SK-N-MC (cell line): ENCODE results near the gene NPM1.
A peak's percentile ranks its signal among the peaks of the same experiment; 100 is the strongest.
"Not testable (repeated sequence)": the region's sequence is repeated elsewhere in the genome, so short reads cannot be mapped to it uniquely, and the experiment has no call there.

Experiments
- DNase-seq: peaks from one replicate; pipeline ENCODE4 v3.0.0-alpha.2; 2011; ENCODE audit warnings: low read depth, low spot score
- H3K27ac ChIP-seq: fragments of 200-600 bp; sonication (generic); 2 replicates; pipeline ENCODE4 v1.5.1; 2016; ENCODE audit warnings: mixed run types
- H3K36me3 ChIP-seq: fragments of 200-600 bp; sonication (generic); 2 replicates; pipeline ENCODE4 v1.6.1; 2017; ENCODE audit warnings: antibody characterized with exemption, low read length, mixed read lengths; ENCODE audit not compliant: insufficient read depth
- H3K4me3 ChIP-seq: fragments of 200-600 bp; sonication (generic); 2 replicates; pipeline ENCODE4 v1.5.1; 2016
- H3K9ac ChIP-seq: fragments of 200-600 bp; sonication (generic); 2 replicates; pipeline ENCODE4 v1.8.0; 2017; ENCODE audit warnings: mixed run types, mixed read lengths; ENCODE audit not compliant: insufficient read length
- H3K9me3 ChIP-seq: fragments of 200-600 bp; sonication (generic); 2 replicates; pipeline ENCODE4 v1.6.1; 2017; ENCODE audit warnings: low read depth, mild to moderate bottlenecking, antibody characterized with exemption, low read length, moderate library complexity, mixed read lengths
- EZH2 ChIP-seq: fragments of 200-600 bp; sonication (generic); IDR thresholded peaks from one replicate; pipeline ENCODE4 v1.6.1; 2017; ENCODE audit warnings: antibody characterized with exemption
- FOXP2 ChIP-seq: optimal IDR thresholded peaks from 2 replicates; pipeline ENCODE3; 2011; ENCODE audit warnings: mild to moderate bottlenecking, moderate library complexity; ENCODE audit not compliant: insufficient read depth; ENCODE audit errors: extremely low read length, control extremely low read depth
- POLR2AphosphoS5 ChIP-seq: IDR thresholded peaks from 2 replicates; pipeline ENCODE4 v1.6.1; 2012; ENCODE audit warnings: mild to moderate bottlenecking, low read depth, low read length, borderline replicate concordance

The NPM1 gene

DNA sequence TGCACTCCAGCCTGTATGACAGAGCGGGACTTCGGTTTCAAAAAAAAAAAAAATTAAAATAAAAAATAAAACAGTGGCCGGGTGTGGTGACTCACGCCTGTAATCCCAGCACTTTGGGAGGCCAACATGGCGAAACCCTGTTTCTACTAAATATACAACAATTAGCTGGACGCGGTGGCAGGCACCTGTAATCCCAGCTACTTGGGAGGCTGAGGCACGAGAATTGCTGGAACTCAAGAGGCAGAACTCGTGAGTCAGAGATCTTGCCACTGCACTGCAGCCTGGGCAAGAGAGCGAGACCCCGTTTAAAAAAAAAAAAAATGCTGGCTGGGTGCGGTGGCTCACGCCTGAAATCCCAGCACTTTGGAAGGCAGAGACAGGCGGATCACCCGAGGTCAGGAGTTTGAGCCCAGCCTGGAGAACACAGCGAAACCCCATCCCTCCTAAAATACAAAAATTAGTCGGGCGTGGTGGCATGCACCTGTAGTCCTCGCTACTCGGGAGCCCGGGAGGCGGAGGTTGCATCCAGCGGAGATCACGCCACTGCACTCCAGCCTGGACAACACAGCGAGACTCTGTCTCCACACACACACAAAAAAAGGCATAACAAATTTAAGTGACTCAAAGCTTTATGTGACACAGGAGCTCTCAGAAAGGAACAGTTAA, 1.5 kb upstream of the NPM1 start:
- no peak for DNase-seq
- peak overlapping the region; percentile 100 for H3K9ac ChIP-seq
- H3K27ac ChIP-seq, result no peak overlapping the region
- H3K9me3 ChIP-seq, result no peaks in the 10 kb centered on the region
- peak overlapping the region; percentile 98 for H3K4me3 ChIP-seq
- peaks cover 30% of the 10 kb centered on the region for H3K36me3 ChIP-seq
- TF ChIP-seq POLR2AphosphoS5, result no peak
- TF ChIP-seq EZH2, result no peak
- no peak for TF ChIP-seq FOXP2

DNA sequence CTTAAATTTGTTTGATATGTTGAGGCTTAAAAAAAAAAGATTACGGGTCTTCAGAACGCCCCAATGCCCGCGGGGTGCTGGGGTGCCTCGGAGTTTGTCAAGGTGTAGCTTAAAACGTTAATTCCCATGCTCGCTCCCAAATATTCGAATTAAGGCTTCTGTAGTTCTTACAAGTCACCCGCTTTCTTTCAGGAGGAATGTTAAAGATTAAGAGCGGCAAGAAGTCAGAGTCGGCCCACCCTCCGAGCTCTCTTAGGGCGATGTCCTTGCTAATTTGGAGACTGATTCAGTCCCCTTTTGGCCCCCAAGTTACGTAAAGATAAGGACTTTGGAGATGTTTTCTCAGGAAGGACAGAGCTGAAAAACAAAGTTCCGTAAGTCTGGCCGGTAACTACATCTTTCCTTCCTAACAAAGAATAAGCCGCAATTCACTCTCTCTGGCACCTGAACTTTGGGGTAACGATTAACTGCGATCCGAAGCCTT, 746 bp upstream of the NPM1 start:
- Histone ChIP-seq H3K4me3 (peak overlapping the region; percentile 98), H3K9me3 (no peaks in the 10 kb centered on the region), H3K36me3 (peaks cover 38% of the 10 kb centered on the region), H3K27ac (peak overlapping the region; percentile 97), H3K9ac (peak overlapping the region; percentile 100)
- no peak for TF ChIP-seq EZH2
- no peak for TF ChIP-seq POLR2AphosphoS5
- TF ChIP-seq FOXP2, result no peak
- DNase-seq, result no peak

DNA sequence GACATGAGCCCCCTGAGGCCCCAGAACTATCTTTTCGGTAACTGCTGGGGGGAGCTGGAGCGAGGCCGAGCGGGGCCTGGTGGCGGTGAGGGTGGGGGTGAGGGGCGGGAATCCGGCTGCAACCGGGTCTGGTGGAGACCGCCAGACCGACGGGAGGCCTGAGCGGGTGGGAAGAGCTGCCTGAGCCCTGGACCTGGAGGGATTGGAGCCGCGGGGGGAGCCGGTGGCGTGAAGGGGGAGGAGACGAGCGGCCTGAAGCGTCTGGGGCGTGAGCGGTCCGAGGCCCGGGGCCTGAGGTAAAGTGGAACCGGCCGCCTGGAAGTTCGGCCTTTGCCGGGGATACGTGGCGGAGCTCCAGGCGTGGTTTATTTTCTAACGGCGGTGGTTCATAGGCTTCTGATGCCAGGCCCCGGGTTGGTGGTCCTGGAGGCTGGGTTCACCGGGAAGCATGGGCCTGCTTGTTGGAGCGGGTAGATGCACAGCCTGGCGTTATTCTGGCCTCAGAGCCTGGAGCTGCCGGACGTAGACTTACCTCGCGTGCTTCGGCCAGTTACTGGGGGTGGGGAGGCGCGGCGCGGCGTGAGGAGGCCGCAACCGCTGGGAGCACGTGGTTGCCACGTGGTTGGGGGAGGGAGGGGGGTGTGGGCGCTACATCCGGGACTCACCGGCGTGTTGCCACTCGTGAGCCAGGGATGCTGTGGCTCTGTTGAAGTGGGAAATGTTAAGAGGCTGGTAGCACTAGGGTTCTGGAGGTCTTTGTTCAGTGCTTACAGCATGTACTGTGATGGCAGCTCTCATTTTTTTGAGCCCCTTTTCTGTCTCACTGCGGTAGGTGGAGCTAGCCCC, 544 bp downstream of the NPM1 start:
- Histone ChIP-seq H3K4me3 (peak overlapping the region; percentile 81), H3K36me3 (peaks cover 50% of the 10 kb centered on the region), H3K27ac (peak overlapping the region; percentile 91), H3K9ac (peak overlapping the region; percentile 99), H3K9me3 (no peaks in the 10 kb centered on the region)
- TF ChIP-seq EZH2 (no peak), FOXP2 (peak; percentile 20), POLR2AphosphoS5 (peak; percentile 47)
- DNase-seq, result no peak

- no peaks in the 10 kb centered on the region for H3K9me3 ChIP-seq
- peak overlapping the region; percentile 81 for H3K4me3 ChIP-seq
- TF ChIP-seq EZH2 (no peak), FOXP2 (no peak), POLR2AphosphoS5 (no peak)
- H3K27ac ChIP-seq, result peak overlapping the region; percentile 91; the same call in 1 of the 2 replicates
- DNase-seq, result no peak
- H3K36me3 ChIP-seq, result peaks cover 56% of the 10 kb centered on the region
- H3K9ac ChIP-seq, result peak overlapping the region; percentile 99
Measured at GRCh38 chr5:171388816-171389168, 1.1 kb downstream of the NPM1 start.

DNA sequence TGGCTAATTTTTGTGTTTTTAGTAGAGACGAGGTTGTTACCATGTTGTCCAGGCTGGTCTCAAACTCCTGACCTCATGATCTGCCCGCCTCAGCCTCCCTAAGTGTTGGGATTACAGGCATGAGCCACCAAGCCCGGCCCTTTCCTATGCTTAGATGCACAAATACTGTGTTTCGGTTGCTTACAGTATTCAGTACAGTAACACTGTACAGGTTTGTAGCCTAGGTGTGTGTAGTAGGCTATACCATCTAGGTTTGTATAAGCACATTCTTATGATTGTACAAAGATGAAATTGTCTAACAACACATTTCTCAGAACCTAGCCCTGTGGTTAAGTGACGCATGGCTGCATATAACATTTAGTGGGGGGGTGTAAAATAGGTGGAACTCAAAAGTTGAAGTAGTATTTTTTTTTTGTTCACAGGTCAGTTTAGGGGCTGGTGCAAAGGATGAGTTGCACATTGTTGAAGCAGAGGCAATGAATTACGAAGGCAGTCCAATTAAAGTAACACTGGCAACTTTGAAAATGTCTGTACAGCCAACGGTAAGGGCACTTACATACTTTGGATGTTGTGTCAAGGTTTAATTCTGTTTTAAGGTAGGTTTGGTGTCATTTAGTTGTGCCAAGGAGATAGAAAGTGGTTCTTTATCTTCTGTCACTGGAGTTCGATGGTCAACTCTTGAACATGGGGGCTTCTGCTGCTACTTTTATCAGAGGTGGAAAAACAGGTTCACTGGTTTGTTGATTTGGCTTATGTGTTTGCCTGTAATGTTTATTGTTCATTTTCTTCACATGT, 3.4 kb downstream of the NPM1 start:
- TF ChIP-seq FOXP2, result no peak
- TF ChIP-seq EZH2, result no peak
- peak; percentile 26; the same call in 1 of the 2 replicates for TF ChIP-seq POLR2AphosphoS5
- H3K4me3 ChIP-seq, result peak overlapping the region; percentile 81
- peak overlapping the region; percentile 99 for H3K9ac ChIP-seq
- peaks cover 79% of the 10 kb centered on the region for H3K36me3 ChIP-seq
- no peak for DNase-seq
- no peaks in the 10 kb centered on the region for H3K9me3 ChIP-seq
- H3K27ac ChIP-seq, result no peak overlapping the region

GRCh38 chr5:171391996-171392577, 4.4 kb downstream of the NPM1 start:
- Histone ChIP-seq H3K9ac (no peak overlapping the region), H3K4me3 (peak overlapping the region; percentile 12), H3K36me3 (peaks cover 89% of the 10 kb centered on the region), H3K27ac (no peak overlapping the region), H3K9me3 (no peaks in the 10 kb centered on the region)
- no peak for DNase-seq
- no peak for TF ChIP-seq EZH2
- TF ChIP-seq POLR2AphosphoS5, result no peak
- no peak for TF ChIP-seq FOXP2

DNA sequence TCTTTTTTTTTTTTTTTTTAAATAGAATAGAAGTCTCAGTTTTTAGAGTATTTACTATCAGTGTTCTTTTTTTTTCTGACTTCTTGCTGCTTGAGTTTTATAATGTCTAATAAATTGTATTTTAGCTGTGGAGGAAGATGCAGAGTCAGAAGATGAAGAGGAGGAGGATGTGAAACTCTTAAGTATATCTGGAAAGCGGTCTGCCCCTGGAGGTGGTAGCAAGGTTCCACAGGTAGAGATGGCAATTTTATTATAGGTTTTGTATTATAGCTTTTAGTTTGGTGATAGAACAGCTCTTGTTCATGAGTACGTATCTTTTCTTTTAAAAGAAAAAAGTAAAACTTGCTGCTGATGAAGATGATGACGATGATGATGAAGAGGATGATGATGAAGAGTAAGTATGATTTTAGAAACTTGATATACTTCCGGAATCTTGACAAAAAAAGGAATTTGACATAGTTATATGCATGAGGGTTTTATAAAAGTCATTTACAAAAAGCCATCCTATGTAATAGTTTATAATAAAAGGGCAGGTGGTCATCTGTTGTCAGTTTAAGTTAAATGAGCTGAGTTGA, 5.0 kb downstream of the NPM1 start:
- Histone ChIP-seq H3K9ac (no peak overlapping the region), H3K4me3 (no peak overlapping the region), H3K36me3 (peaks cover 95% of the 10 kb centered on the region), H3K9me3 (no peaks in the 10 kb centered on the region), H3K27ac (no peak overlapping the region)
- no peak for DNase-seq
- no peak for TF ChIP-seq FOXP2
- no peak for TF ChIP-seq EZH2
- no peak for TF ChIP-seq POLR2AphosphoS5

- peaks cover 100% of the 10 kb centered on the region for H3K36me3 ChIP-seq
Measured at GRCh38 chr5:171395042-171395441, 7.4 kb downstream of the NPM1 start.

GRCh38 chr5:171396583-171396982, 8.9 kb downstream of the NPM1 start:
- not testable (repeated sequence) for H3K4me3 ChIP-seq, DNase-seq, H3K27ac ChIP-seq, H3K9me3 ChIP-seq, H3K9ac ChIP-seq
- H3K36me3 ChIP-seq, result peaks cover 100% of the 10 kb centered on the region

More at GRCh38 chr5:171395042-171395441, 7.4 kb downstream of the NPM1 start:
- H3K9me3 ChIP-seq, result no peaks in the 10 kb centered on the region
- no peak overlapping the region for H3K4me3 ChIP-seq
- DNase-seq, result no peak
- 0 out of 2 replicates have a peak, but pooled peaks have one; percentile 6 for TF ChIP-seq POLR2AphosphoS5
- no peak for TF ChIP-seq EZH2
- no peak for TF ChIP-seq FOXP2
- H3K27ac ChIP-seq, result no peak overlapping the region
- H3K9ac ChIP-seq, result no peak overlapping the region
